Measurements from ENCODE around the gene KMT2C.
A peak's percentile ranks its signal among the peaks of the same experiment; 100 is the strongest.

DNA sequence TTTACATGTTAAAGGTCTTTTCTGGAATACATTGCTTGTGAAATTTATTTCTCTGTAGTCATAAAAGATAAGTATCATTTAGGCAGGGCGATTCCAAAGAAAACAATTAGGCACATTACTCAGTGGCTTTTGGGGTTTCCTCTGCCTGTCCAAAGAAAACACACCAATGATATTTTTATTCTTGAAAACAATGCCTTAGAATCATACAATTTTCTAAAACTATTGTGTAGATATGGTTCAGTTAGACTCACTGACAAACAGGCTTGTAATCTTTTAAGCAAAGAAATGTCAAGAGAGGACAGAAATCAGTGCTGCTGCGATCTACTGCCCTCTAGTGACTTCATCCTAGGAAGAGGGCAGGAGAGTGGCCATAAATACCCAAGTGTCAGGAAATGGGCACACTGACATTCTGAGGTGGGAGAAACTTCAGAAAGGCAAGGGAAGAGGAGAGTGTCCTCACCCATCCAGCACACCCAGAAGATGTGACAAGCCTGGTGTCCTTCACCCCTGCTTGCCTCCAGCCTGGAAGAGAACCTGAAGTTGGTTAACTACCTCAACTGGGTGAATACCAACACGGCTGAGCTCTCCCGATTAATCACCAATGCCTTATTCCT is 289.8 kb downstream of the KMT2C start:
- TF ChIP-seq, protein P1, sequence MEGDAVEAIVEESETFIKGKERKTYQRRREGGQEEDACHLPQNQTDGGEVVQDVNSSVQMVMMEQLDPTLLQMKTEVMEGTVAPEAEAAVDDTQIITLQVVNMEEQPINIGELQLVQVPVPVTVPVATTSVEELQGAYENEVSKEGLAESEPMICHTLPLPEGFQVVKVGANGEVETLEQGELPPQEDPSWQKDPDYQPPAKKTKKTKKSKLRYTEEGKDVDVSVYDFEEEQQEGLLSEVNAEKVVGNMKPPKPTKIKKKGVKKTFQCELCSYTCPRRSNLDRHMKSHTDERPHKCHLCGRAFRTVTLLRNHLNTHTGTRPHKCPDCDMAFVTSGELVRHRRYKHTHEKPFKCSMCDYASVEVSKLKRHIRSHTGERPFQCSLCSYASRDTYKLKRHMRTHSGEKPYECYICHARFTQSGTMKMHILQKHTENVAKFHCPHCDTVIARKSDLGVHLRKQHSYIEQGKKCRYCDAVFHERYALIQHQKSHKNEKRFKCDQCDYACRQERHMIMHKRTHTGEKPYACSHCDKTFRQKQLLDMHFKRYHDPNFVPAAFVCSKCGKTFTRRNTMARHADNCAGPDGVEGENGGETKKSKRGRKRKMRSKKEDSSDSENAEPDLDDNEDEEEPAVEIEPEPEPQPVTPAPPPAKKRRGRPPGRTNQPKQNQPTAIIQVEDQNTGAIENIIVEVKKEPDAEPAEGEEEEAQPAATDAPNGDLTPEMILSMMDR (tag by site-specific recombination; IDR thresholded peaks at IDR 0.05) = peak; percentile 76
- no peak for TF ChIP-seq SETDB1 (IDR thresholded peaks at IDR 0.05; ENCODE audit: insufficient read length, low read length)
- TF ChIP-seq, protein P2, sequence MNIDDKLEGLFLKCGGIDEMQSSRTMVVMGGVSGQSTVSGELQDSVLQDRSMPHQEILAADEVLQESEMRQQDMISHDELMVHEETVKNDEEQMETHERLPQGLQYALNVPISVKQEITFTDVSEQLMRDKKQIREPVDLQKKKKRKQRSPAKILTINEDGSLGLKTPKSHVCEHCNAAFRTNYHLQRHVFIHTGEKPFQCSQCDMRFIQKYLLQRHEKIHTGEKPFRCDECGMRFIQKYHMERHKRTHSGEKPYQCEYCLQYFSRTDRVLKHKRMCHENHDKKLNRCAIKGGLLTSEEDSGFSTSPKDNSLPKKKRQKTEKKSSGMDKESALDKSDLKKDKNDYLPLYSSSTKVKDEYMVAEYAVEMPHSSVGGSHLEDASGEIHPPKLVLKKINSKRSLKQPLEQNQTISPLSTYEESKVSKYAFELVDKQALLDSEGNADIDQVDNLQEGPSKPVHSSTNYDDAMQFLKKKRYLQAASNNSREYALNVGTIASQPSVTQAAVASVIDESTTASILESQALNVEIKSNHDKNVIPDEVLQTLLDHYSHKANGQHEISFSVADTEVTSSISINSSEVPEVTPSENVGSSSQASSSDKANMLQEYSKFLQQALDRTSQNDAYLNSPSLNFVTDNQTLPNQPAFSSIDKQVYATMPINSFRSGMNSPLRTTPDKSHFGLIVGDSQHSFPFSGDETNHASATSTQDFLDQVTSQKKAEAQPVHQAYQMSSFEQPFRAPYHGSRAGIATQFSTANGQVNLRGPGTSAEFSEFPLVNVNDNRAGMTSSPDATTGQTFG (tag by site-specific recombination; IDR thresholded peaks at IDR 0.05; ENCODE audit: borderline replicate concordance) = no peak
- TF ChIP-seq, protein P3, sequence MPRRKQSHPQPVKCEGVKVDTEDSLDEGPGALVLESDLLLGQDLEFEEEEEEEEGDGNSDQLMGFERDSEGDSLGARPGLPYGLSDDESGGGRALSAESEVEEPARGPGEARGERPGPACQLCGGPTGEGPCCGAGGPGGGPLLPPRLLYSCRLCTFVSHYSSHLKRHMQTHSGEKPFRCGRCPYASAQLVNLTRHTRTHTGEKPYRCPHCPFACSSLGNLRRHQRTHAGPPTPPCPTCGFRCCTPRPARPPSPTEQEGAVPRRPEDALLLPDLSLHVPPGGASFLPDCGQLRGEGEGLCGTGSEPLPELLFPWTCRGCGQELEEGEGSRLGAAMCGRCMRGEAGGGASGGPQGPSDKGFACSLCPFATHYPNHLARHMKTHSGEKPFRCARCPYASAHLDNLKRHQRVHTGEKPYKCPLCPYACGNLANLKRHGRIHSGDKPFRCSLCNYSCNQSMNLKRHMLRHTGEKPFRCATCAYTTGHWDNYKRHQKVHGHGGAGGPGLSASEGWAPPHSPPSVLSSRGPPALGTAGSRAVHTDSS (tag by site-specific recombination; IDR thresholded peaks at IDR 0.05) = no peak
- TF ChIP-seq ZNF311 (tag by site-specific recombination; IDR thresholded peaks at IDR 0.05; ENCODE audit: borderline replicate concordance) = no peak
- no peak for TF ChIP-seq ZXDB (tag by site-specific recombination; IDR thresholded peaks at IDR 0.05)
- TF ChIP-seq ZNF274 (IDR thresholded peaks at IDR 0.05; ENCODE audit: low read length) = no peak
- no peak for TF ChIP-seq ZNF274 (tag by site-specific recombination; IDR thresholded peaks at IDR 0.05; ENCODE audit: borderline replicate concordance)
- TF ChIP-seq, protein P4, sequence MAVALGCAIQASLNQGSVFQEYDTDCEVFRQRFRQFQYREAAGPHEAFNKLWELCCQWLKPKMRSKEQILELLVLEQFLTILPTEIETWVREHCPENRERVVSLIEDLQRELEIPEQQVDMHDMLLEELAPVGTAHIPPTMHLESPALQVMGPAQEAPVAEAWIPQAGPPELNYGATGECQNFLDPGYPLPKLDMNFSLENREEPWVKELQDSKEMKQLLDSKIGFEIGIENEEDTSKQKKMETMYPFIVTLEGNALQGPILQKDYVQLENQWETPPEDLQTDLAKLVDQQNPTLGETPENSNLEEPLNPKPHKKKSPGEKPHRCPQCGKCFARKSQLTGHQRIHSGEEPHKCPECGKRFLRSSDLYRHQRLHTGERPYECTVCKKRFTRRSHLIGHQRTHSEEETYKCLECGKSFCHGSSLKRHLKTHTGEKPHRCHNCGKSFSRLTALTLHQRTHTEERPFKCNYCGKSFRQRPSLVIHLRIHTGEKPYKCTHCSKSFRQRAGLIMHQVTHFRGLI (tag by site-specific recombination; IDR thresholded peaks at IDR 0.05) = no peak
- no peak for TF ChIP-seq ZNF350 (tag by site-specific recombination; IDR thresholded peaks at IDR 0.05)
